HepG2 (cell line): ENCODE measurements around the gene REEP6. TPM values are rescaled to one million over a fixed set of nuclear protein-coding genes. Genes with fewer than 3 reads are reported as not detected.

Source experiments
- AGO2 ChIP-seq: fragments of 200-400 bp; formaldehyde crosslinking; optimal IDR thresholded peaks from 2 replicates; pipeline ENCODE3; 2017; ENCODE audit warnings: mild to moderate bottlenecking, low read depth, low read length, moderate library complexity
- CREB1 ChIP-seq, 2 experiments: fragments of 450-650 bp in 1 of 2; IDR thresholded peaks; 2 replicates each; pipeline ENCODE4 v1.6.1; 2016 to 2017; ENCODE audit warnings: control low read depth in 1 of 2, mild to moderate bottlenecking in 1 of 2, missing compliant biosample characterization in 1 of 2, missing genetic modification characterization in 1 of 2
- HOXA3 ChIP-seq: sonication (generic); formaldehyde crosslinking; IDR thresholded peaks from 2 replicates; pipeline ENCODE4 v1.5.0; 2020; ENCODE audit warnings: missing genetic modification reagents
- IKZF1 ChIP-seq: fragments of 450-650 bp; IDR thresholded peaks from 2 replicates; pipeline ENCODE4 v1.7.1; 2016
- IKZF4 ChIP-seq: sonication (generic); formaldehyde crosslinking; IDR thresholded peaks from 2 replicates; pipeline ENCODE4 v1.5.1; 2020; ENCODE audit warnings: borderline replicate concordance, mild to moderate bottlenecking, low read depth, missing genetic modification reagents; ENCODE audit errors: not compliant biosample characterization
- NFATC3 ChIP-seq: sonication (generic); formaldehyde crosslinking; IDR thresholded peaks from 2 replicates; pipeline ENCODE4 v1.5.1; 2020; ENCODE audit warnings: mild to moderate bottlenecking, missing genetic modification reagents
- NFYC ChIP-seq: IDR thresholded peaks from 2 replicates; pipeline ENCODE4 v1.6.1; 2016; ENCODE audit warnings: missing genetic modification reagents, missing compliant biosample characterization
- NRL ChIP-seq: sonication (generic); formaldehyde crosslinking; IDR thresholded peaks from 2 replicates; pipeline ENCODE4 v1.5.0; 2020; ENCODE audit warnings: missing genetic modification reagents, mild to moderate bottlenecking, moderate library complexity, borderline replicate concordance
- RBFOX2 ChIP-seq: fragments of 200-400 bp; formaldehyde crosslinking; IDR thresholded peaks from 2 replicates; pipeline ENCODE4 v1.6.1; 2017; ENCODE audit warnings: low read depth, mild to moderate bottlenecking, low read length
- REXO4 ChIP-seq: sonication (generic); formaldehyde crosslinking; IDR thresholded peaks from 2 replicates; pipeline ENCODE4 v1.8.0; 2022; ENCODE audit warnings: missing genetic modification reagents, mild to moderate bottlenecking, borderline replicate concordance
- SKI ChIP-seq: fragments of 450-650 bp; IDR thresholded peaks from one replicate; pipeline ENCODE4 v1.6.1; 2018; ENCODE audit warnings: mild to moderate bottlenecking; ENCODE audit not compliant: partially characterized antibody
- YEATS2 ChIP-seq: sonication (generic); formaldehyde crosslinking; IDR thresholded peaks from 2 replicates; pipeline ENCODE4 v1.4.0; 2020; ENCODE audit warnings: missing genetic modification reagents, borderline replicate concordance
- ZNF253 ChIP-seq: sonication (generic); formaldehyde crosslinking; IDR thresholded peaks from 2 replicates; pipeline ENCODE4 v1.8.0; 2022; ENCODE audit warnings: mild to moderate bottlenecking, missing genetic modification reagents, borderline replicate concordance
- ZNF33A ChIP-seq: sonication (generic); formaldehyde crosslinking; IDR thresholded peaks from 2 replicates; pipeline ENCODE4 v1.5.1; 2020; ENCODE audit warnings: missing genetic modification reagents, mild to moderate bottlenecking, moderate library complexity, borderline replicate concordance
- ZNF75D ChIP-seq: sonication (generic); formaldehyde crosslinking; IDR thresholded peaks from 2 replicates; pipeline ENCODE4 v1.8.1; 2023; ENCODE audit warnings: missing genetic modification reagents, mild to moderate bottlenecking, borderline replicate concordance
- ZNF816 ChIP-seq: sonication (generic); formaldehyde crosslinking; IDR thresholded peaks from 2 replicates; pipeline ENCODE4 v1.8.0; 2022; ENCODE audit warnings: missing genetic modification reagents, mild to moderate bottlenecking, borderline replicate concordance
- polyA plus RNA-seq, 8 experiments: library from polyadenylated mRNA; depleted of rRNA in 3 of 8; stranded (reverse) in 7 of 8; unstranded in 1 of 8; fragments of >200 nt; fragmentation: Illumina TruSeq in 4 of 8; extraction: Trizol in 4 of 8; gene quantifications; 2 replicates each; pipeline versions ENCODE4 v1.2.1 to v1.2.3, GENCODE V29; 2011 to 2016; ENCODE audit warnings: low read depth in 4 of 8, missing spikeins in 1 of 8, mixed read lengths in 1 of 8; ENCODE audit not compliant: insufficient read depth in 1 of 8
- total RNA-seq, 5 experiments: library from RNA; depleted of rRNA; stranded (reverse); fragments of >200 nt; fragmentation: Illumina TruSeq; extraction: Trizol; gene quantifications; 2 replicates each; pipeline ENCODE4 v1.2.3, GENCODE V29; 2016; ENCODE audit warnings: low read depth in 1 of 5
- TF ChIP-seq, protein P1 (sequence below): sonication (generic); formaldehyde crosslinking; IDR thresholded peaks from 2 replicates; pipeline ENCODE4 v1.5.0; 2020; ENCODE audit warnings: mild to moderate bottlenecking, missing genetic modification reagents, borderline replicate concordance
- TF ChIP-seq, protein P2 (sequence below): sonication (generic); formaldehyde crosslinking; IDR thresholded peaks from 2 replicates; pipeline ENCODE4 v1.4.0; 2020; ENCODE audit warnings: mild to moderate bottlenecking, low read depth, missing genetic modification reagents
- TF ChIP-seq, protein P3 (sequence below): sonication (generic); formaldehyde crosslinking; IDR thresholded peaks from 2 replicates; pipeline ENCODE4 v1.5.1; 2020; ENCODE audit warnings: mild to moderate bottlenecking, moderate library complexity, missing genetic modification reagents

Gene REEP6
- total and polyA plus RNA-seq, 2 of the 13 experiments (the other 11 are each of a cell fraction or from before 2014, with no cell fraction given) = 10.0 to 28.8 TPM

DNA sequence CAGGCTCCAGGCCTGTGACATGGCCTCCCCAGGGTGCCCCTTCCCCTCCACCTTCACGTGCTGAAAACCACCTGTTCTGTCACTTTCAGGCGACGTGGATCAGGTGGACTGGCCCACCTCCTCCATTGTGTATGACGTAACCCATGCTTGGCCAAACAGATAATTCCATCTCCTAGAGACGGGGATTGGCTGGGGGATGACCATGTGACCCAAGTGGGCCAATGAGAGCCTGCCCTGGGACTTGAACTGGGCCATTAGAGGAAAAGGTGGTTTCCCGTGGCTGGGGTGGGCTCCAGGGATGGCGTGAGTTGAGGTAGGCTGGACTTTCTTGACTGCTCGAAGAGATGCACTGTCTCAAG, 25.4 kb downstream of the REEP6 start (continued):
- TF ChIP-seq, protein P1, sequence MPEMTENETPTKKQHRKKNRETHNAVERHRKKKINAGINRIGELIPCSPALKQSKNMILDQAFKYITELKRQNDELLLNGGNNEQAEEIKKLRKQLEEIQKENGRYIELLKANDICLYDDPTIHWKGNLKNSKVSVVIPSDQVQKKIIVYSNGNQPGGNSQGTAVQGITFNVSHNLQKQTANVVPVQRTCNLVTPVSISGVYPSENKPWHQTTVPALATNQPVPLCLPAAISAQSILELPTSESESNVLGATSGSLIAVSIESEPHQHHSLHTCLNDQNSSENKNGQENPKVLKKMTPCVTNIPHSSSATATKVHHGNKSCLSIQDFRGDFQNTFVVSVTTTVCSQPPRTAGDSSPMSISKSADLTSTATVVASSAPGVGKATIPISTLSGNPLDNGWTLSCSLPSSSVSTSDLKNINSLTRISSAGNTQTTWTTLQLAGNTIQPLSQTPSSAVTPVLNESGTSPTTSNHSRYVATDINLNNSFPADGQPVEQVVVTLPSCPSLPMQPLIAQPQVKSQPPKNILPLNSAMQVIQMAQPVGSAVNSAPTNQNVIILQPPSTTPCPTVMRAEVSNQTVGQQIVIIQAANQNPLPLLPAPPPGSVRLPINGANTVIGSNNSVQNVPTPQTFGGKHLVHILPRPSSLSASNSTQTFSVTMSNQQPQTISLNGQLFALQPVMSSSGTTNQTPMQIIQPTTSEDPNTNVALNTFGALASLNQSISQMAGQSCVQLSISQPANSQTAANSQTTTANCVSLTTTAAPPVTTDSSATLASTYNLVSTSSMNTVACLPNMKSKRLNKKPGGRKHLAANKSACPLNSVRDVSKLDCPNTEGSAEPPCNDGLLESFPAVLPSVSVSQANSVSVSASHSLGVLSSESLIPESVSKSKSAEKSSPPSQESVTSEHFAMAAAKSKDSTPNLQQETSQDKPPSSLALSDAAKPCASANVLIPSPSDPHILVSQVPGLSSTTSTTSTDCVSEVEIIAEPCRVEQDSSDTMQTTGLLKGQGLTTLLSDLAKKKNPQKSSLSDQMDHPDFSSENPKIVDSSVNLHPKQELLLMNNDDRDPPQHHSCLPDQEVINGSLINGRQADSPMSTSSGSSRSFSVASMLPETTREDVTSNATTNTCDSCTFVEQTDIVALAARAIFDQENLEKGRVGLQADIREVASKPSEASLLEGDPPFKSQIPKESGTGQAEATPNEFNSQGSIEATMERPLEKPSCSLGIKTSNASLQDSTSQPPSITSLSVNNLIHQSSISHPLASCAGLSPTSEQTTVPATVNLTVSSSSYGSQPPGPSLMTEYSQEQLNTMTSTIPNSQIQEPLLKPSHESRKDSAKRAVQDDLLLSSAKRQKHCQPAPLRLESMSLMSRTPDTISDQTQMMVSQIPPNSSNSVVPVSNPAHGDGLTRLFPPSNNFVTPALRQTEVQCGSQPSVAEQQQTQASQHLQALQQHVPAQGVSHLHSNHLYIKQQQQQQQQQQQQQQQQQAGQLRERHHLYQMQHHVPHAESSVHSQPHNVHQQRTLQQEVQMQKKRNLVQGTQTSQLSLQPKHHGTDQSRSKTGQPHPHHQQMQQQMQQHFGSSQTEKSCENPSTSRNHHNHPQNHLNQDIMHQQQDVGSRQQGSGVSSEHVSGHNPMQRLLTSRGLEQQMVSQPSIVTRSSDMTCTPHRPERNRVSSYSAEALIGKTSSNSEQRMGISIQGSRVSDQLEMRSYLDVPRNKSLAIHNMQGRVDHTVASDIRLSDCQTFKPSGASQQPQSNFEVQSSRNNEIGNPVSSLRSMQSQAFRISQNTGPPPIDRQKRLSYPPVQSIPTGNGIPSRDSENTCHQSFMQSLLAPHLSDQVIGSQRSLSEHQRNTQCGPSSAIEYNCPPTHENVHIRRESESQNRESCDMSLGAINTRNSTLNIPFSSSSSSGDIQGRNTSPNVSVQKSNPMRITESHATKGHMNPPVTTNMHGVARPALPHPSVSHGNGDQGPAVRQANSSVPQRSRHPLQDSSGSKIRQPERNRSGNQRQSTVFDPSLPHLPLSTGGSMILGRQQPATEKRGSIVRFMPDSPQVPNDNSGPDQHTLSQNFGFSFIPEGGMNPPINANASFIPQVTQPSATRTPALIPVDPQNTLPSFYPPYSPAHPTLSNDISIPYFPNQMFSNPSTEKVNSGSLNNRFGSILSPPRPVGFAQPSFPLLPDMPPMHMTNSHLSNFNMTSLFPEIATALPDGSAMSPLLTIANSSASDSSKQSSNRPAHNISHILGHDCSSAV (CRISPR knock-in tag) = no peak
- TF ChIP-seq NRL (CRISPR knock-in tag) = no peak
- TF ChIP-seq SKI = no peak
- TF ChIP-seq CREB1 (IDR thresholded peaks at IDR 0.05) = peak; percentile 65
- TF ChIP-seq CREB1 (CRISPR knock-in tag; IDR thresholded peaks at IDR 0.05) = no peak
- no peak for TF ChIP-seq ZNF816 (CRISPR knock-in tag)
- TF ChIP-seq NFYC (CRISPR knock-in tag) = peak; percentile 69
- TF ChIP-seq, protein P2, sequence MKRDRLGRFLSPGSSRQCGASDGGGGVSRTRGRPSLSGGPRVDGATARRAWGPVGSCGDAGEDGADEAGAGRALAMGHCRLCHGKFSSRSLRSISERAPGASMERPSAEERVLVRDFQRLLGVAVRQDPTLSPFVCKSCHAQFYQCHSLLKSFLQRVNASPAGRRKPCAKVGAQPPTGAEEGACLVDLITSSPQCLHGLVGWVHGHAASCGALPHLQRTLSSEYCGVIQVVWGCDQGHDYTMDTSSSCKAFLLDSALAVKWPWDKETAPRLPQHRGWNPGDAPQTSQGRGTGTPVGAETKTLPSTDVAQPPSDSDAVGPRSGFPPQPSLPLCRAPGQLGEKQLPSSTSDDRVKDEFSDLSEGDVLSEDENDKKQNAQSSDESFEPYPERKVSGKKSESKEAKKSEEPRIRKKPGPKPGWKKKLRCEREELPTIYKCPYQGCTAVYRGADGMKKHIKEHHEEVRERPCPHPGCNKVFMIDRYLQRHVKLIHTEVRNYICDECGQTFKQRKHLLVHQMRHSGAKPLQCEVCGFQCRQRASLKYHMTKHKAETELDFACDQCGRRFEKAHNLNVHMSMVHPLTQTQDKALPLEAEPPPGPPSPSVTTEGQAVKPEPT (CRISPR knock-in tag) = no peak
- TF ChIP-seq RBFOX2 = no peak
- TF ChIP-seq HOXA3 (CRISPR knock-in tag) = no peak
- TF ChIP-seq, protein P3, sequence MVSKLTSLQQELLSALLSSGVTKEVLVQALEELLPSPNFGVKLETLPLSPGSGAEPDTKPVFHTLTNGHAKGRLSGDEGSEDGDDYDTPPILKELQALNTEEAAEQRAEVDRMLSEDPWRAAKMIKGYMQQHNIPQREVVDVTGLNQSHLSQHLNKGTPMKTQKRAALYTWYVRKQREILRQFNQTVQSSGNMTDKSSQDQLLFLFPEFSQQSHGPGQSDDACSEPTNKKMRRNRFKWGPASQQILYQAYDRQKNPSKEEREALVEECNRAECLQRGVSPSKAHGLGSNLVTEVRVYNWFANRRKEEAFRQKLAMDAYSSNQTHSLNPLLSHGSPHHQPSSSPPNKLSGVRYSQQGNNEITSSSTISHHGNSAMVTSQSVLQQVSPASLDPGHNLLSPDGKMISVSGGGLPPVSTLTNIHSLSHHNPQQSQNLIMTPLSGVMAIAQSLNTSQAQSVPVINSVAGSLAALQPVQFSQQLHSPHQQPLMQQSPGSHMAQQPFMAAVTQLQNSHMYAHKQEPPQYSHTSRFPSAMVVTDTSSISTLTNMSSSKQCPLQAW (CRISPR knock-in tag) = no peak
- no peak for TF ChIP-seq ZNF253 (CRISPR knock-in tag)
- no peak for TF ChIP-seq ZNF75D
- TF ChIP-seq AGO2 = no peak
- TF ChIP-seq YEATS2 (CRISPR knock-in tag) = no peak
- no peak for TF ChIP-seq ZNF33A (CRISPR knock-in tag)
- TF ChIP-seq REXO4 = no peak
- no peak for TF ChIP-seq IKZF4 (CRISPR knock-in tag)
- TF ChIP-seq NFATC3 (CRISPR knock-in tag) = no peak
- TF ChIP-seq IKZF1 = no peak
